A549 (cell line): Measurements from ENCODE around the gene JOSD1.

ENCODE experiments used
- PHF8 ChIP-seq: fragments of 200-600 bp; sonication (generic); IDR thresholded peaks from 2 replicates; pipeline ENCODE4 v1.6.1; 2016; ENCODE audit warnings: low read depth, mild to moderate bottlenecking, antibody characterized with exemption, moderate library complexity, borderline replicate concordance
- TF ChIP-seq, protein P1 (sequence below): fragments of >200 bp; sonication (Bioruptor Twin); formaldehyde crosslinking; IDR thresholded peaks from 3 replicates; pipeline ENCODE4 v1.5.1; 2016

DNA sequence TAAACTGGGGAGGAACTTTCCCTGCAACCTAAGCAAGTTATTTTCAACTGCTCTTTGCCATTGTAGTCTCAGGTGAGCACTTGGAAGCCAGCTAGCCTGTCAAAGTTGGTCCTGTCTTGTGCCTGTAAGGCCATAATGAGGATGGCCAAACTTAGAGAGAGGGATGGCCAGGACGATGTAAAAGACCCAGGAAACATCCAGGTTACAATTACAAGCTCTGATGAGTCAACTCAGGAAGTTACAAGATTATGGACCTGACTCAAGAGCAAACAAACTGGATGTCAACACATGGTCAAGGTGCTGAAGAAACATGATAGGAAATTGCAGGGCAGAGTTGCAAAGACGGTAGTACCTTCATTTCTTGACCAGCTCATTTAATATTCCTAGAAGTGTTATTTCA, 6.6 kb upstream of the JOSD1 start:
- TF ChIP-seq, protein P1, sequence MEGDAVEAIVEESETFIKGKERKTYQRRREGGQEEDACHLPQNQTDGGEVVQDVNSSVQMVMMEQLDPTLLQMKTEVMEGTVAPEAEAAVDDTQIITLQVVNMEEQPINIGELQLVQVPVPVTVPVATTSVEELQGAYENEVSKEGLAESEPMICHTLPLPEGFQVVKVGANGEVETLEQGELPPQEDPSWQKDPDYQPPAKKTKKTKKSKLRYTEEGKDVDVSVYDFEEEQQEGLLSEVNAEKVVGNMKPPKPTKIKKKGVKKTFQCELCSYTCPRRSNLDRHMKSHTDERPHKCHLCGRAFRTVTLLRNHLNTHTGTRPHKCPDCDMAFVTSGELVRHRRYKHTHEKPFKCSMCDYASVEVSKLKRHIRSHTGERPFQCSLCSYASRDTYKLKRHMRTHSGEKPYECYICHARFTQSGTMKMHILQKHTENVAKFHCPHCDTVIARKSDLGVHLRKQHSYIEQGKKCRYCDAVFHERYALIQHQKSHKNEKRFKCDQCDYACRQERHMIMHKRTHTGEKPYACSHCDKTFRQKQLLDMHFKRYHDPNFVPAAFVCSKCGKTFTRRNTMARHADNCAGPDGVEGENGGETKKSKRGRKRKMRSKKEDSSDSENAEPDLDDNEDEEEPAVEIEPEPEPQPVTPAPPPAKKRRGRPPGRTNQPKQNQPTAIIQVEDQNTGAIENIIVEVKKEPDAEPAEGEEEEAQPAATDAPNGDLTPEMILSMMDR = no peak
- no peak for TF ChIP-seq PHF8
